T-helper 2 cell treated with Interferon-gamma antibody and Interleukin-4, amounts not matched to agents 100 ng/mL and 5 ng/mL, for 36 hours (primary cell): Measurements from ENCODE around the gene GEMIN7. TPM values are rescaled to one million over a fixed set of nuclear protein-coding genes. Genes with fewer than 3 reads are reported as not detected.

ENCODE experiments used
- intact Hi-C: fragments of 100-400 bp; cut with micrococcal nuclease; formaldehyde crosslinking; loops from one replicate; pipeline ENCODE4 v1.15.1; 2023
- total RNA-seq: library from RNA; stranded (reverse); gene quantifications from 2 replicates; pipeline ENCODE4 v1.2.3, GENCODE V29; 2022

GEMIN7 gene
- total RNA-seq, 1 donor from 2014 or later = 29.8 TPM

GRCh38 chr19:45124021-45124420, 45.0 kb downstream of the GEMIN7 start:
- intact Hi-C loops = no loop called here

- intact Hi-C loops = no loop called here
These were observed 46.3 kb downstream of the GEMIN7 start for GRCh38 chr19:45125360-45125759.

- intact Hi-C loops = no loop called here
These were observed 47.0 kb downstream of the GEMIN7 start for GRCh38 chr19:45125975-45126493.

- intact Hi-C loops = no loop called here
These were observed 47.6 kb downstream of the GEMIN7 start for GRCh38 chr19:45126654-45127053.

- intact Hi-C loops = no loop called here
These were observed 49.1 kb downstream of the GEMIN7 start for GRCh38 chr19:45128146-45128545.

- intact Hi-C loops = no loop called here
These were observed 49.7 kb downstream of the GEMIN7 start for GRCh38 chr19:45128806-45129205.

- intact Hi-C loops = no loop called here
These were observed 51.2 kb downstream of the GEMIN7 start for GRCh38 chr19:45130236-45130635.

GRCh38 chr19:45130888-45131615, 52.0 kb downstream of the GEMIN7 start:
- intact Hi-C loops = no loop called here

GRCh38 chr19:45133661-45134060, 54.6 kb downstream of the GEMIN7 start:
- intact Hi-C loops = no loop called here

- intact Hi-C loops = no loop called here
These were observed 56.3 kb downstream of the GEMIN7 start for GRCh38 chr19:45135176-45135885.

- intact Hi-C loops = no loop called here
These were observed 57.6 kb downstream of the GEMIN7 start for GRCh38 chr19:45136507-45137178.

GRCh38 chr19:45137179-45137761, 58.2 kb downstream of the GEMIN7 start:
- intact Hi-C loops = no loop called here

- intact Hi-C loops = no loop called here
These were observed 59.3 kb downstream of the GEMIN7 start for GRCh38 chr19:45138303-45138751.

- intact Hi-C loops = no loop called here
These were observed 60.5 kb downstream of the GEMIN7 start for GRCh38 chr19:45139286-45140143.

GRCh38 chr19:45140144-45140503, 61.1 kb downstream of the GEMIN7 start:
- intact Hi-C loops = no loop called here

- intact Hi-C loops = no loop called here
These were observed 61.5 kb downstream of the GEMIN7 start for GRCh38 chr19:45140533-45140932.

Other genes with a start within 250 kb of the GEMIN7 start
- gene NECTIN2, start 233.0 kb upstream of the GEMIN7 start, total RNA-seq = not detected in 2 replicates
- gene TOMM40, start 188.0 kb upstream of the GEMIN7 start, total RNA-seq = 93.5 and 94.2 TPM in 2 replicates
- gene APOE, start 173.5 kb upstream of the GEMIN7 start, total RNA-seq = 0.48 and 0.95 TPM in 2 replicates
- 1.3 TPM in 1 of 2 replicates, not detected in the other for gene APOC1, start 164.7 kb upstream of the GEMIN7 start, total RNA-seq
- not detected in 2 replicates for gene APOC4, start 137.0 kb upstream of the GEMIN7 start, total RNA-seq
- gene APOC2, start 133.2 kb upstream of the GEMIN7 start, total RNA-seq = not detected in 2 replicates
- gene CLPTM1, start 123.9 kb upstream of the GEMIN7 start, total RNA-seq = 73.3 and 80.4 TPM in 2 replicates
- gene RELB, start 77.8 kb upstream of the GEMIN7 start, total RNA-seq = 33.1 and 35.2 TPM in 2 replicates
- 90.9 and 94.1 TPM in 2 replicates for gene CLASRP, start 40.2 kb upstream of the GEMIN7 start, total RNA-seq
- 4.1 and 5.0 TPM in 2 replicates for gene ZNF296, start 2.8 kb upstream of the GEMIN7 start, total RNA-seq
- gene PPP1R37, start 13.9 kb downstream of the GEMIN7 start, total RNA-seq = 18.4 and 24.8 TPM in 2 replicates
- 0.18 and 0.36 TPM in 2 replicates for gene NKPD1, start 81.7 kb downstream of the GEMIN7 start, total RNA-seq
- gene TRAPPC6A, start 99.0 kb downstream of the GEMIN7 start, total RNA-seq = 58.4 and 60.2 TPM in 2 replicates
- 11.5 and 12.6 TPM in 2 replicates for gene BLOC1S3, start 99.5 kb downstream of the GEMIN7 start, total RNA-seq
- gene EXOC3L2, start 166.1 kb downstream of the GEMIN7 start, total RNA-seq = not detected in 2 replicates
- gene MARK4, start 172.0 kb downstream of the GEMIN7 start, total RNA-seq = 20.0 and 20.4 TPM in 2 replicates
- gene CKM, start 243.6 kb downstream of the GEMIN7 start, total RNA-seq = not detected in 2 replicates